ENCODE measurements around the gene SMYD3.

DNA sequence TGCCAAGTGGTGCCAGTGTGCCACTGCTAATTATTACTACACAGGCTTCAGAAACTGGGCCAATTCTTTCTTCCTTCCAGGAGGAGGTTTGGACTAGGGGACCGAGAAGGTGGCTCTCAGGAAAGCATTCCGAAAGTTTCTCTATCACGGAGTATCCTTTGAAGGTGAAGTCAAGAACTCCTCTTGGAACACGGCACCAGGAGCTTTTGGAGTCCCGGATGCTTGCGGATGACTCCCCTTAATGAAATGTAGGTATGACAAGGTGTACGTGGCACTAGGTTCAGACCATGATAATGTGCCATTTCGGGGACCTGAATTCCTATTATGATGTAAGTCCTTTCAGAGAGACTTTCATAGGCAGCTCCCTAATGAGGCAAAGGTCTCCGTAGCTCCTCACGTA is 718.2 kb downstream of the SMYD3 start:
- TF ChIP-seq, protein P1, sequence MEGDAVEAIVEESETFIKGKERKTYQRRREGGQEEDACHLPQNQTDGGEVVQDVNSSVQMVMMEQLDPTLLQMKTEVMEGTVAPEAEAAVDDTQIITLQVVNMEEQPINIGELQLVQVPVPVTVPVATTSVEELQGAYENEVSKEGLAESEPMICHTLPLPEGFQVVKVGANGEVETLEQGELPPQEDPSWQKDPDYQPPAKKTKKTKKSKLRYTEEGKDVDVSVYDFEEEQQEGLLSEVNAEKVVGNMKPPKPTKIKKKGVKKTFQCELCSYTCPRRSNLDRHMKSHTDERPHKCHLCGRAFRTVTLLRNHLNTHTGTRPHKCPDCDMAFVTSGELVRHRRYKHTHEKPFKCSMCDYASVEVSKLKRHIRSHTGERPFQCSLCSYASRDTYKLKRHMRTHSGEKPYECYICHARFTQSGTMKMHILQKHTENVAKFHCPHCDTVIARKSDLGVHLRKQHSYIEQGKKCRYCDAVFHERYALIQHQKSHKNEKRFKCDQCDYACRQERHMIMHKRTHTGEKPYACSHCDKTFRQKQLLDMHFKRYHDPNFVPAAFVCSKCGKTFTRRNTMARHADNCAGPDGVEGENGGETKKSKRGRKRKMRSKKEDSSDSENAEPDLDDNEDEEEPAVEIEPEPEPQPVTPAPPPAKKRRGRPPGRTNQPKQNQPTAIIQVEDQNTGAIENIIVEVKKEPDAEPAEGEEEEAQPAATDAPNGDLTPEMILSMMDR (IDR thresholded peaks at IDR 0.05; ENCODE audit: insufficient read depth, low read length), result no peak
- no peak for TF ChIP-seq SPI1 (IDR thresholded peaks at IDR 0.05; ENCODE audit: borderline replicate concordance, low read depth)
- no peak for TF ChIP-seq POLR2AphosphoS5 (IDR thresholded peaks at IDR 0.05; ENCODE audit: low read depth)
- TF ChIP-seq, protein P2, sequence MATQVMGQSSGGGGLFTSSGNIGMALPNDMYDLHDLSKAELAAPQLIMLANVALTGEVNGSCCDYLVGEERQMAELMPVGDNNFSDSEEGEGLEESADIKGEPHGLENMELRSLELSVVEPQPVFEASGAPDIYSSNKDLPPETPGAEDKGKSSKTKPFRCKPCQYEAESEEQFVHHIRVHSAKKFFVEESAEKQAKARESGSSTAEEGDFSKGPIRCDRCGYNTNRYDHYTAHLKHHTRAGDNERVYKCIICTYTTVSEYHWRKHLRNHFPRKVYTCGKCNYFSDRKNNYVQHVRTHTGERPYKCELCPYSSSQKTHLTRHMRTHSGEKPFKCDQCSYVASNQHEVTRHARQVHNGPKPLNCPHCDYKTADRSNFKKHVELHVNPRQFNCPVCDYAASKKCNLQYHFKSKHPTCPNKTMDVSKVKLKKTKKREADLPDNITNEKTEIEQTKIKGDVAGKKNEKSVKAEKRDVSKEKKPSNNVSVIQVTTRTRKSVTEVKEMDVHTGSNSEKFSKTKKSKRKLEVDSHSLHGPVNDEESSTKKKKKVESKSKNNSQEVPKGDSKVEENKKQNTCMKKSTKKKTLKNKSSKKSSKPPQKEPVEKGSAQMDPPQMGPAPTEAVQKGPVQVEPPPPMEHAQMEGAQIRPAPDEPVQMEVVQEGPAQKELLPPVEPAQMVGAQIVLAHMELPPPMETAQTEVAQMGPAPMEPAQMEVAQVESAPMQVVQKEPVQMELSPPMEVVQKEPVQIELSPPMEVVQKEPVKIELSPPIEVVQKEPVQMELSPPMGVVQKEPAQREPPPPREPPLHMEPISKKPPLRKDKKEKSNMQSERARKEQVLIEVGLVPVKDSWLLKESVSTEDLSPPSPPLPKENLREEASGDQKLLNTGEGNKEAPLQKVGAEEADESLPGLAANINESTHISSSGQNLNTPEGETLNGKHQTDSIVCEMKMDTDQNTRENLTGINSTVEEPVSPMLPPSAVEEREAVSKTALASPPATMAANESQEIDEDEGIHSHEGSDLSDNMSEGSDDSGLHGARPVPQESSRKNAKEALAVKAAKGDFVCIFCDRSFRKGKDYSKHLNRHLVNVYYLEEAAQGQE (IDR thresholded peaks at IDR 0.05; ENCODE audit: insufficient replicate concordance, low read depth), result no peak
